Nephron (organoid): ENCODE measurements around the gene DLD.

Experiments
- H3K27ac Mint-ChIP-seq, 3 experiments: 2 replicates each; pipeline ENCODE4 v1.8.0; 2020; ENCODE audit warnings: mixed read lengths in 3 of 3, mild to moderate bottlenecking in 2 of 3, moderate library complexity in 1 of 3
- H3K27me3 Mint-ChIP-seq: 2 replicates; pipeline ENCODE4 v1.8.0; 2021; ENCODE audit warnings: low read depth, mild to moderate bottlenecking, moderate library complexity, mixed read lengths
- H3K36me3 Mint-ChIP-seq: 2 replicates; pipeline ENCODE4 v1.8.0; 2020; ENCODE audit warnings: low read depth, mixed read lengths
- H3K4me1 Mint-ChIP-seq: 2 replicates; pipeline ENCODE4 v1.8.0; 2020; ENCODE audit warnings: mixed read lengths
- H3K4me3 Mint-ChIP-seq, 3 experiments: 2 replicates each; pipeline ENCODE4 v1.8.0; 2020; ENCODE audit warnings: mild to moderate bottlenecking in 3 of 3, mixed read lengths in 3 of 3, moderate library complexity in 2 of 3
- H3K9me3 Mint-ChIP-seq: 2 replicates; pipeline ENCODE4 v1.8.0; 2020; ENCODE audit warnings: mixed read lengths
- TF ChIP-seq, protein P1 (sequence below), 3 experiments: fragments of 200-600 bp; sonication (generic); IDR thresholded peaks; one replicate each; pipeline ENCODE4 v1.5.0; 2021; ENCODE audit warnings: antibody characterized with exemption in 3 of 3; ENCODE audit not compliant: unreplicated experiment in 3 of 3

Gene DLD

GRCh38 chr7:107968449-107968848 is 77.5 kb downstream of the DLD start:
- no peak overlapping the region for H3K4me3 Mint-ChIP-seq
- peaks cover 31% of the 10 kb centered on the region for H3K4me1 Mint-ChIP-seq
- no peaks in the 10 kb centered on the region for H3K27me3 Mint-ChIP-seq
- TF ChIP-seq, protein P1, sequence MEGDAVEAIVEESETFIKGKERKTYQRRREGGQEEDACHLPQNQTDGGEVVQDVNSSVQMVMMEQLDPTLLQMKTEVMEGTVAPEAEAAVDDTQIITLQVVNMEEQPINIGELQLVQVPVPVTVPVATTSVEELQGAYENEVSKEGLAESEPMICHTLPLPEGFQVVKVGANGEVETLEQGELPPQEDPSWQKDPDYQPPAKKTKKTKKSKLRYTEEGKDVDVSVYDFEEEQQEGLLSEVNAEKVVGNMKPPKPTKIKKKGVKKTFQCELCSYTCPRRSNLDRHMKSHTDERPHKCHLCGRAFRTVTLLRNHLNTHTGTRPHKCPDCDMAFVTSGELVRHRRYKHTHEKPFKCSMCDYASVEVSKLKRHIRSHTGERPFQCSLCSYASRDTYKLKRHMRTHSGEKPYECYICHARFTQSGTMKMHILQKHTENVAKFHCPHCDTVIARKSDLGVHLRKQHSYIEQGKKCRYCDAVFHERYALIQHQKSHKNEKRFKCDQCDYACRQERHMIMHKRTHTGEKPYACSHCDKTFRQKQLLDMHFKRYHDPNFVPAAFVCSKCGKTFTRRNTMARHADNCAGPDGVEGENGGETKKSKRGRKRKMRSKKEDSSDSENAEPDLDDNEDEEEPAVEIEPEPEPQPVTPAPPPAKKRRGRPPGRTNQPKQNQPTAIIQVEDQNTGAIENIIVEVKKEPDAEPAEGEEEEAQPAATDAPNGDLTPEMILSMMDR (IDR thresholded peaks at IDR 0.05; ENCODE audit: unreplicated experiment in 3 of 3): no peak
- peaks cover 59% of the 10 kb centered on the region for H3K36me3 Mint-ChIP-seq
- no peaks in the 10 kb centered on the region for H3K9me3 Mint-ChIP-seq
- H3K27ac Mint-ChIP-seq: no peak overlapping the region

DNA sequence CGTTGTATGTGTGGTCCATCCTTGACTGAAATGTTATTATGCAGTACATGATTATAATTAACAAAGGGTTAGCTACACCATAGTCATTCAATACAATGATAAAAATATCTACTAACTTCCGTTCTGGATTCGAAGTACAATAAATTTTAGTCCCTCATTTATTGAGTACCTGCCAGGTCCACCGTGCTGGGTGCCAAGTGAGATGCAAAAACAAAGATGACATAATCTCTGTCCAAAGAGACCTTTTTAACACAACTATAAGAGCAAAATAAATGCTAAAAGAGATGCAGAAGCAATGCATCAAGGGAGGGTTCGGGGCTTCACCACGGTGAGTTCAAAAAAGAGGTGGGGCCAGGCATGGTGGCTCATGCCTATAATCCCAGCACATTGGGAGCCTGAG is 78.9 kb downstream of the DLD start:
- H3K4me3 Mint-ChIP-seq: no peak overlapping the region
- H3K36me3 Mint-ChIP-seq: peaks cover 54% of the 10 kb centered on the region
- TF ChIP-seq, protein P1 (IDR thresholded peaks at IDR 0.05; ENCODE audit: unreplicated experiment in 3 of 3): no peak
- peak overlapping the region; percentile 10 to 43 (median 24) for H3K27ac Mint-ChIP-seq
- H3K27me3 Mint-ChIP-seq: no peaks in the 10 kb centered on the region
- peaks cover 33% of the 10 kb centered on the region for H3K4me1 Mint-ChIP-seq
- no peaks in the 10 kb centered on the region for H3K9me3 Mint-ChIP-seq
